IMR-90 (cell line): ENCODE data around the gene RASSF4. TPM values are rescaled to one million over a fixed set of nuclear protein-coding genes. Genes with fewer than 3 reads are reported as not detected.

Experiments used
- ATAC-seq: fragments of 200-7000 bp; cut with Tn5 transposase; 2 replicates; pipeline ENCODE4 v1.9.1; 2020; ENCODE audit warnings: low read depth, mild to moderate bottlenecking, moderate library complexity
- BruUV-seq: library from RNA; stranded (reverse); fragments of 400-500 nt; replicated peaks from 2 replicates; lab custom pipeline; 2021; lab: Mats Ljungman, UMichigan
- CTCF ChIA-PET: fragments of 300-600 bp; formaldehyde crosslinking; extraction: SDS; loops from one replicate; lab custom pipeline; 2021; ENCODE audit warnings: antibody characterized with exemption; lab: Yijun Ruan, JAX
- POLR2A ChIA-PET: fragments of 300-600 bp; sonication (Branson Sonifier 250); formaldehyde crosslinking; loops from one replicate; lab custom pipeline; 2022; ENCODE audit warnings: antibody characterized with exemption; ENCODE audit not compliant: unreplicated experiment; lab: Charles Lee
- DNase-seq: peaks from one replicate; pipeline ENCODE4 v3.0.0; 2013
- H2AFZ ChIP-seq: replicated peaks from 2 replicates; pipeline ENCODE3; 2013; ENCODE audit warnings: low read length, mild to moderate bottlenecking; ENCODE audit not compliant: poor library complexity
- H2AK5ac ChIP-seq: 2 replicates; pipeline ENCODE4 v1.6.1; 2013; ENCODE audit warnings: low read depth, low read length, inconsistent platforms
- H2AK9ac ChIP-seq: replicated peaks from 2 replicates; pipeline ENCODE3; 2013; ENCODE audit warnings: mild to moderate bottlenecking, low read depth, low read length, moderate library complexity; ENCODE audit not compliant: poor library complexity
- H2BK120ac ChIP-seq: 2 replicates; pipeline ENCODE4 v1.6.1; 2013; ENCODE audit warnings: low read depth, low read length, inconsistent platforms
- H2BK15ac ChIP-seq: 3 replicates; pipeline ENCODE4 v1.6.1; 2013; ENCODE audit warnings: low read depth, low read length, inconsistent platforms
- H2BK20ac ChIP-seq: 2 replicates; pipeline ENCODE4 v1.6.1; 2013; ENCODE audit warnings: low read depth, mild to moderate bottlenecking, inconsistent platforms, low read length, moderate library complexity
- H2BK5ac ChIP-seq: 2 replicates; pipeline ENCODE4 v1.6.1; 2013; ENCODE audit warnings: mild to moderate bottlenecking, low read depth, low read length, inconsistent platforms; ENCODE audit not compliant: poor library complexity, severe bottlenecking
- H3K14ac ChIP-seq: replicated peaks from 2 replicates; pipeline ENCODE4 v1.6.1; 2013; ENCODE audit warnings: low read depth, low read length, inconsistent platforms
- H3K18ac ChIP-seq: 2 replicates; pipeline ENCODE4 v1.6.1; 2013; ENCODE audit warnings: low read depth, low read length, control low read depth
- H3K23ac ChIP-seq: 2 replicates; pipeline ENCODE4 v1.6.1; 2013; ENCODE audit warnings: low read depth, low read length, inconsistent platforms
- H3K27ac ChIP-seq: 2 replicates; pipeline ENCODE4 v1.5.1; 2013; ENCODE audit warnings: mild to moderate bottlenecking, control low read depth, low read length; ENCODE audit not compliant: insufficient read depth
- H3K27me3 ChIP-seq: 2 replicates; pipeline ENCODE4 v1.6.1; 2013; ENCODE audit warnings: low read length; ENCODE audit not compliant: control insufficient read depth, insufficient read depth
- H3K36me3 ChIP-seq: 2 replicates; pipeline ENCODE4 v1.6.1; 2013; ENCODE audit warnings: low read length, mixed read lengths; ENCODE audit not compliant: control insufficient read depth, insufficient read depth
- H3K4ac ChIP-seq: 2 replicates; pipeline ENCODE4 v1.6.1; 2013; ENCODE audit warnings: low read depth, low read length, inconsistent platforms
- H3K4me1 ChIP-seq: 2 replicates; pipeline ENCODE4 v1.6.1; 2013; ENCODE audit warnings: low read length, mixed read lengths; ENCODE audit not compliant: control insufficient read depth, insufficient read depth
- H3K4me2 ChIP-seq: 2 replicates; pipeline ENCODE4 v1.6.1; 2013; ENCODE audit warnings: low read depth, mild to moderate bottlenecking, control low read depth, low read length, moderate library complexity
- H3K4me3 ChIP-seq: 2 replicates; pipeline ENCODE4 v1.5.1; 2013; ENCODE audit warnings: low read depth, mild to moderate bottlenecking, control low read depth, low read length, moderate library complexity; ENCODE audit not compliant: insufficient read depth
- H3K56ac ChIP-seq: 2 replicates; pipeline ENCODE4 v1.6.1; 2013; ENCODE audit warnings: low read length, inconsistent platforms; ENCODE audit not compliant: insufficient read depth; ENCODE audit errors: extremely low read depth
- H3K79me1 ChIP-seq, 2 experiments: 2 replicates each; pipeline ENCODE4 v1.6.1; 2013; ENCODE audit warnings: low read length in 2 of 2, inconsistent platforms in 1 of 2, low read depth in 1 of 2
- H3K9ac ChIP-seq: 2 replicates; pipeline ENCODE4 v1.6.1; 2013; ENCODE audit warnings: low read depth, low read length, control low read depth
- H3K9me1 ChIP-seq: 2 replicates; pipeline ENCODE4 v1.6.1; 2013; ENCODE audit warnings: low read length, inconsistent platforms; ENCODE audit not compliant: insufficient read depth
- H3K9me3 ChIP-seq: 2 replicates; pipeline ENCODE4 v1.6.1; 2013; ENCODE audit warnings: low read length; ENCODE audit not compliant: control insufficient read depth, insufficient read depth
- H4K20me1 ChIP-seq: 2 replicates; pipeline ENCODE4 v1.6.1; 2013; ENCODE audit warnings: low read length, inconsistent platforms; ENCODE audit not compliant: insufficient read depth
- H4K5ac ChIP-seq: 2 replicates; pipeline ENCODE4 v1.6.1; 2013; ENCODE audit warnings: mild to moderate bottlenecking, low read depth, low read length, control low read depth
- H4K8ac ChIP-seq, 2 experiments: 2 replicates each; pipeline ENCODE4 v1.6.1; 2013; ENCODE audit warnings: low read depth in 2 of 2, low read length in 2 of 2, control low read depth in 1 of 2, inconsistent platforms in 1 of 2
- H4K91ac ChIP-seq: 2 replicates; pipeline ENCODE4 v1.6.1; 2013; ENCODE audit warnings: low read depth, low read length, inconsistent platforms; ENCODE audit not compliant: insufficient read depth
- BHLHE40 ChIP-seq: fragments of 150-350 bp; IDR thresholded peaks from 2 replicates; pipeline ENCODE4 v1.6.1; 2016; ENCODE audit warnings: mild to moderate bottlenecking, low read depth, low read length
- CEBPB ChIP-seq: IDR thresholded peaks from 2 replicates; pipeline ENCODE4 v1.6.1; 2012; ENCODE audit warnings: low read depth, low read length, improper control_type of control experiment
- CHD1 ChIP-seq: IDR thresholded peaks from 2 replicates; pipeline ENCODE4 v1.6.1; 2012; ENCODE audit warnings: low read depth, low read length, improper control_type of control experiment
- FOS ChIP-seq: fragments of 150-350 bp; IDR thresholded peaks from 2 replicates; pipeline ENCODE4 v1.6.1; 2016; ENCODE audit warnings: low read depth, low read length
- MAFK ChIP-seq: IDR thresholded peaks from 2 replicates; pipeline ENCODE4 v1.6.1; 2012; ENCODE audit warnings: low read depth, low read length, improper control_type of control experiment
- MAZ ChIP-seq: IDR thresholded peaks from 2 replicates; pipeline ENCODE4 v1.6.1; 2012; ENCODE audit warnings: low read depth, mild to moderate bottlenecking, low read length, improper control_type of control experiment, moderate library complexity, borderline replicate concordance
- MXI1 ChIP-seq: IDR thresholded peaks from 2 replicates; pipeline ENCODE4 v1.6.1; 2012; ENCODE audit warnings: low read depth, mild to moderate bottlenecking, low read length, moderate library complexity, borderline replicate concordance
- NFE2L2 ChIP-seq: fragments of 150-350 bp; IDR thresholded peaks from 2 replicates; pipeline ENCODE4 v1.6.1; 2016; ENCODE audit warnings: low read depth, mild to moderate bottlenecking, low read length
- POLR2A ChIP-seq: IDR thresholded peaks from 2 replicates; pipeline ENCODE4 v1.6.1; 2012; ENCODE audit warnings: mild to moderate bottlenecking, low read depth, low read length
- RAD21 ChIP-seq: IDR thresholded peaks from 2 replicates; pipeline ENCODE4 v1.6.1; 2012; ENCODE audit warnings: low read length, improper control_type of control experiment
- RCOR1 ChIP-seq: IDR thresholded peaks from 2 replicates; pipeline ENCODE4 v1.6.1; 2012; ENCODE audit warnings: mild to moderate bottlenecking, low read length, improper control_type of control experiment; ENCODE audit not compliant: insufficient replicate concordance
- SMC3 ChIP-seq: fragments of 150-350 bp; IDR thresholded peaks from 2 replicates; pipeline ENCODE4 v1.6.1; 2016; ENCODE audit warnings: low read depth, mild to moderate bottlenecking, antibody characterized with exemption, low read length, moderate library complexity
- WGBS, 2 experiments: methylation state at CpG; one replicate each; pipeline versions ENCODE4 v1.1.5 to v1.1.7; 2013; ENCODE audit warnings: missing lambda C conversion rate in 2 of 2; ENCODE audit not compliant: insufficient read length in 1 of 2; ENCODE audit errors: extremely low coverage in 2 of 2; 5-methylcytosine and 5-hydroxymethylcytosine counted together
- dilution Hi-C: fragments of 300-500 bp; cut with HindIII; formaldehyde crosslinking; loops from one replicate; pipeline ENCODE4 v1.14.3; 2018; ENCODE audit warnings: low sequenced_read_pairs; ENCODE audit not compliant: unreplicated experiment
- in situ Hi-C: fragments of 300-500 bp; cut with MboI; formaldehyde crosslinking; loops from 3 replicates; pipeline ENCODE4 v1.14.3; 2019; ENCODE audit warnings: low sequenced_read_pairs, inconsistent platforms, mixed read lengths
- intact Hi-C: fragments of 100-400 bp; cut with micrococcal nuclease; formaldehyde crosslinking; loops from 2 replicates; pipeline ENCODE4 v1.10.0; 2022
- polyA plus RNA-seq, 3 experiments: library from polyadenylated mRNA; depleted of rRNA; stranded (reverse); fragments of >200 nt; gene quantifications; 2 replicates each; pipeline ENCODE4 v1.2.3, GENCODE V29; 2012; ENCODE audit warnings: low replicate concordance in 1 of 3
- total RNA-seq: library from RNA; depleted of rRNA; stranded (reverse); fragments of >200 nt; gene quantifications from 2 replicates; pipeline ENCODE4 v1.2.3, GENCODE V29; 2012
- TF ChIP-seq, protein P1 (sequence below): fragments of 150-350 bp; IDR thresholded peaks from 2 replicates; pipeline ENCODE4 v1.6.1; 2016; ENCODE audit warnings: low read depth, mild to moderate bottlenecking, low read length, moderate library complexity, borderline replicate concordance
- TF ChIP-seq, protein P2 (sequence below): fragments of 150-350 bp; IDR thresholded peaks from 2 replicates; pipeline ENCODE4 v1.6.1; 2017; ENCODE audit warnings: mild to moderate bottlenecking, antibody characterized with exemption, low read length, low read depth

The RASSF4 gene
- total and polyA plus RNA-seq, 2 of the 4 experiments (the other 2 are of a cell fraction) = 5.9 to 8.6 TPM

DNA sequence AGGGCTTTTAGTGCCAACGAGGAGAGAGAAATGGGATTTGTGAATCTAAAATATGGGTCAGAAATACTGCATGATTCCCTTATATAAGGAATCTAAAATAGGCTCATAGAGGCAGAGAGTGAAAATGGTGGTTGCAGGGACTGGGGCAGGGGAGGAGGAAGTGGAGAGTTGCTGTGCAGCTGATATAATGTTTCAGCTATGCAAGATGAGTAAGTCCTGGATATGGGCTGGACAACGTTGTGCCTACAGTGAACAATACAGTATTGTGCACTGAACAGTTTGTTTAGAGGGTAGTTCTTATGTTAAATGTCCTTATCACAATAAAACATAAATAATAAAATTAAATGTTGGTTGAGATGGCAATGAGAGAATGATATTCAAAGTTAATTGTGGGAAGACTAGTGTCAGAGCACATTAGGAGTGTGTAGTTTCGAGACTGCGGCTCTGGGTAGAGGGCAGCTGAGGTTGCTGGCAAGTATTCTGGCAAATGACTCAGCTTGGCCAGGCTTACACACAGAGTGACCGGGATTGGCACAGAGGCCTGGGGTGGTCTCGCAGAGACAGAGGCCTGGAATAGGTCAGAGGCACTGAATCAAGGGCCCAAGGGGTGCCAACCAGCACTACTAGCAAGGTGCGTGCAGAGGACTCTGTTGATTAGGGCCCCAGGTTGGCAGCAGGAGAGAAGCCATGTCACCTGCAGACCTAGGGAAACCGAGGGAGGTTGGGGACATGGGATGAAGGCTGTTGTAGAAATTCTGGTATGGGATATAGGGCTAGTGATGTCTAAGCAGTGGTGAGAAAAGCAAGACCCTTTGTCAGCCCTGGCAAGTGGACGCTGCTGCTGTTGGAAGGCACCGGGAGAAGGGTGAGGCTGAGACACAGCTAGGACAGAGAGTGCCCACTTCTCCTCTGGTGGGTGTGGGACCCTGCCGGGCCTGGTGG is 21.8 kb downstream of the RASSF4 start:
- H4K91ac ChIP-seq = peak overlapping the region; percentile 97
- H3K56ac ChIP-seq = peak overlapping the region; percentile 90
- H2AFZ ChIP-seq = peak overlapping the region; percentile 72
- CTCF ChIA-PET = interaction anchor here (0.6 to 1.0 kb wide), 5 partner anchors 15 to 1289 kb away, joined by 3 to 4 read pairs (median 3); partner anchors contain the start of gene RASSF4
- H4K5ac ChIP-seq = peak overlapping the region; percentile 96
- H3K9me3 ChIP-seq = no peaks in the 10 kb centered on the region
- peak overlapping the region; percentile 97 for H2BK5ac ChIP-seq
- DNase-seq (peak; percentile 92), ATAC-seq (peak; percentile 90)
- H2BK15ac ChIP-seq = peak overlapping the region; percentile 93; the same call in 2 of the 3 replicates
- H2BK120ac ChIP-seq = peak overlapping the region; percentile 92
- H3K18ac ChIP-seq = peak overlapping the region; percentile 94
- peak overlapping the region; percentile 87 for H3K4ac ChIP-seq
- POLR2A ChIA-PET = interaction anchor here (1.0 kb wide), 1 partner anchor 20 kb away, joined by 3 read pairs; no protein-coding TSS in a partner anchor
- H3K23ac ChIP-seq = peak overlapping the region; percentile 71
- no peaks in the 10 kb centered on the region for H3K27me3 ChIP-seq
- peak overlapping the region; percentile 90 for H4K8ac ChIP-seq
- intact Hi-C loops (loop anchor here (2.0 kb wide), 1 partner anchor 19 kb away; the partner anchor contains the start of gene ZNF22), in situ Hi-C loops (loop anchor here (25.0 kb wide), 4 partner anchors 1031 to 1844 kb away; partner anchors contain the start of genes CSGALNACT2 and HNRNPF), dilution Hi-C loops (no loop called here)
- H4K20me1 ChIP-seq = no peaks in the 10 kb centered on the region
- H3K79me1 ChIP-seq = peaks cover 3 to 51% of the 10 kb centered on the region in 2 experiments; a peak in 3 of 4 replicates
- 50% methylated on average over 4 of the region's 11 CpGs; no CpG with 5 or more reads in 1 of the 2 experiments for WGBS, 2 experiments
- H3K27ac ChIP-seq = peak overlapping the region; percentile 98
- H3K4me2 ChIP-seq = peak overlapping the region; percentile 59
- peak overlapping the region; percentile 88 for H2AK9ac ChIP-seq
- H3K4me1 ChIP-seq = peaks cover 73% of the 10 kb centered on the region
- peak overlapping the region; percentile 94 for H2AK5ac ChIP-seq
- peak overlapping the region; percentile 75 for H3K9ac ChIP-seq
- H3K36me3 ChIP-seq = peaks cover 15% of the 10 kb centered on the region; the same call in 1 of the 2 replicates
- peak overlapping the region; percentile 92 for H3K14ac ChIP-seq
- peaks cover 53% of the 10 kb centered on the region for H3K9me1 ChIP-seq
- no TSS peak for BruUV-seq
- H3K4me3 ChIP-seq = no peak overlapping the region
- peak overlapping the region; percentile 98 for H2BK20ac ChIP-seq
- TF ChIP-seq CEBPB = peak; percentile 66
- TF ChIP-seq POLR2A = peak; percentile 34; the same call in 1 of the 2 replicates
- TF ChIP-seq, protein P1, sequence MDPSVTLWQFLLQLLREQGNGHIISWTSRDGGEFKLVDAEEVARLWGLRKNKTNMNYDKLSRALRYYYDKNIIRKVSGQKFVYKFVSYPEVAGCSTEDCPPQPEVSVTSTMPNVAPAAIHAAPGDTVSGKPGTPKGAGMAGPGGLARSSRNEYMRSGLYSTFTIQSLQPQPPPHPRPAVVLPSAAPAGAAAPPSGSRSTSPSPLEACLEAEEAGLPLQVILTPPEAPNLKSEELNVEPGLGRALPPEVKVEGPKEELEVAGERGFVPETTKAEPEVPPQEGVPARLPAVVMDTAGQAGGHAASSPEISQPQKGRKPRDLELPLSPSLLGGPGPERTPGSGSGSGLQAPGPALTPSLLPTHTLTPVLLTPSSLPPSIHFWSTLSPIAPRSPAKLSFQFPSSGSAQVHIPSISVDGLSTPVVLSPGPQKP = no peak
- TF ChIP-seq NFE2L2 = peak; percentile 52; the same call in 1 of the 2 replicates
- TF ChIP-seq, protein P2, sequence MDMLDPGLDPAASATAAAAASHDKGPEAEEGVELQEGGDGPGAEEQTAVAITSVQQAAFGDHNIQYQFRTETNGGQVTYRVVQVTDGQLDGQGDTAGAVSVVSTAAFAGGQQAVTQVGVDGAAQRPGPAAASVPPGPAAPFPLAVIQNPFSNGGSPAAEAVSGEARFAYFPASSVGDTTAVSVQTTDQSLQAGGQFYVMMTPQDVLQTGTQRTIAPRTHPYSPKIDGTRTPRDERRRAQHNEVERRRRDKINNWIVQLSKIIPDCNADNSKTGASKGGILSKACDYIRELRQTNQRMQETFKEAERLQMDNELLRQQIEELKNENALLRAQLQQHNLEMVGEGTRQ = no peak
- no peak; the same call in 1 of the 2 replicates for TF ChIP-seq MAFK
- TF ChIP-seq SMC3 = no peak
- no peak for TF ChIP-seq CHD1
- peak; percentile 54; the same call in 1 of the 2 replicates for TF ChIP-seq MAZ
- no peak for TF ChIP-seq MXI1
- TF ChIP-seq FOS = peak; percentile 53; the same call in 1 of the 2 replicates
- TF ChIP-seq BHLHE40 = no peak
- no peak for TF ChIP-seq RAD21
- TF ChIP-seq RCOR1 = no peak
